OCI-LY1 (cell line): ENCODE data around the gene CPD.

Experiments used
- H2AFZ ChIP-seq: fragments of 200-600 bp; sonication (generic), shearing (Covaris generic); 2 replicates; pipeline ENCODE4 v1.6.0; 2014; ENCODE audit warnings: antibody characterized with exemption, mild to moderate bottlenecking, low read length
- H3F3A ChIP-seq: fragments of 200-600 bp; sonication (generic), shearing (Covaris generic); 2 replicates; pipeline ENCODE4 v1.6.0; 2014; ENCODE audit warnings: mild to moderate bottlenecking, antibody characterized with exemption, low read length, moderate library complexity; ENCODE audit not compliant: insufficient read depth
- H3K27ac ChIP-seq: fragments of 200-600 bp; sonication (generic); 2 replicates; pipeline ENCODE4 v1.5.1; 2014; ENCODE audit warnings: low read length, mixed run types, mild to moderate bottlenecking, low read depth; ENCODE audit not compliant: poor library complexity, severe bottlenecking
- H3K27me3 ChIP-seq: fragments of 200-600 bp; sonication (generic); 2 replicates; pipeline ENCODE4 v1.6.0; 2014; ENCODE audit warnings: antibody characterized with exemption, mild to moderate bottlenecking, low read length, moderate library complexity; ENCODE audit not compliant: insufficient read depth
- H3K36me3 ChIP-seq: fragments of 200-600 bp; sonication (generic); 2 replicates; pipeline ENCODE4 v1.6.1; 2014; ENCODE audit warnings: mild to moderate bottlenecking, antibody characterized with exemption, low read length, moderate library complexity, mixed read lengths; ENCODE audit not compliant: insufficient read depth
- H3K4me1 ChIP-seq: fragments of 200-600 bp; sonication (generic); 2 replicates; pipeline ENCODE4 v1.5.1; 2014; ENCODE audit warnings: mild to moderate bottlenecking, low read length, moderate library complexity; ENCODE audit not compliant: insufficient read depth, severe bottlenecking
- H3K4me2 ChIP-seq: fragments of 200-600 bp; sonication (generic), shearing (Covaris generic); 2 replicates; pipeline ENCODE4 v1.6.1; 2014; ENCODE audit warnings: low read length
- H3K4me3 ChIP-seq: fragments of 200-600 bp; sonication (generic); 2 replicates; pipeline ENCODE4 v1.5.1; 2014; ENCODE audit warnings: low read length, low read depth, mild to moderate bottlenecking, mixed read lengths; ENCODE audit not compliant: poor library complexity, severe bottlenecking
- H3K79me2 ChIP-seq: fragments of 200-600 bp; shearing (Covaris generic); 2 replicates; pipeline ENCODE4 v1.6.1; 2016; ENCODE audit warnings: mixed run types, low read length, mixed read lengths; ENCODE audit not compliant: insufficient read depth
- H3K9ac ChIP-seq: fragments of 200-600 bp; sonication (generic), shearing (Covaris generic); 2 replicates; pipeline ENCODE4 v1.6.1; 2014; ENCODE audit warnings: mild to moderate bottlenecking, low read length, mixed read lengths
- H3K9me2 ChIP-seq: fragments of 200-600 bp; sonication (generic), shearing (Covaris generic); 2 replicates; pipeline ENCODE4 v1.6.1; 2014; ENCODE audit warnings: low read depth, mild to moderate bottlenecking, low read length, mixed read lengths
- H3K9me3 ChIP-seq: fragments of 200-600 bp; shearing (Covaris generic); 2 replicates; pipeline ENCODE4 v1.6.1; 2014; ENCODE audit warnings: low read length, mixed read lengths
- H4K20me1 ChIP-seq: fragments of 200-600 bp; sonication (generic), shearing (Covaris generic); 2 replicates; pipeline ENCODE4 v1.6.0; 2016; ENCODE audit warnings: mild to moderate bottlenecking, low read length; ENCODE audit not compliant: insufficient read depth
- CTCF ChIP-seq: fragments of 200-600 bp; sonication (generic), shearing (Covaris generic); IDR thresholded peaks from 2 replicates; pipeline ENCODE4 v1.5.1; 2017; ENCODE audit warnings: mild to moderate bottlenecking, antibody characterized with exemption, low read length, moderate library complexity, mixed read lengths
- EZH2 ChIP-seq: fragments of 200-600 bp; sonication (generic), shearing (Covaris generic); IDR thresholded peaks from 2 replicates; pipeline ENCODE4 v1.8.0; 2017; ENCODE audit warnings: borderline replicate concordance, mixed run types, mild to moderate bottlenecking, antibody characterized with exemption, low read length, moderate library complexity, mixed read lengths

The CPD gene

DNA sequence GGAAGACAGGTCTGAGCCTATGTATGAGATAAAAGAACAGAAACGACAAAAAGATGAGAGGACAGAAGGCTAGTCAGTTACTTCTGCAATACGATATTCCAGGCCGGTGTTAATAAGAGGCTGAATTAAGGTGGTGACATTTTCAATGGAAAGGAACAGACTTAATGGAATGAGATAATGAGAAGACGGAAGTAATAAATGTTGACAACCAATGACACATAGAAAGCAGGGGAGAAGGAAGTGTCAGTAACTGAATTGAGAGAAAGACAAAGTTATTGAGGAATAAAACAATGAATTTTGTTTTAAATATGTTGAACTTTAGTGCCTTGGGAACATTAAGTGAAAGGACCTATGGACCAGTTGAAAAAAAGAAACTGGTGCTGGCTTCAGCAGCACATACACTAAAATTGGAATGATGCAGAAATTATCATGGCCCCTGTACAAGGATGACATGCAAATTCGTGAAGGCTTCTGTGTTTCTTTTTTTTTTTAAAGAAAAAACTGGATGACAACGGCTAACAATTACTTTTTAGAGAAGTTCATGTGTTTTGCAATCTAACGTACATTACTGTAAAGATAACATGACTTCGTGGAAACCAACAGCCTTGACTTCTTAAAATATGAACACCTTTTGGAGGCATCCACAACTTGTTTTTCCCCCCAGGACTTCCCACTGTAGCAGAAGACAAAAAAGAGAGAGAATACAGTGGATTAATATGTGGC is 18.5 kb upstream of the CPD start:
- Histone ChIP-seq H3K36me3 (no peaks in the 10 kb centered on the region; the same call in 1 of the 2 replicates), H3K9ac (no peak overlapping the region), H3K9me2 (no peaks in the 10 kb centered on the region), H3K4me2 (no peak overlapping the region), H3K9me3 (peaks cover 8% of the 10 kb centered on the region), H3K27ac (no peak overlapping the region), H3F3A (no peaks in the 10 kb centered on the region), H3K4me3 (no peak overlapping the region), H3K4me1 (peaks cover 7% of the 10 kb centered on the region), H2AFZ (no peak overlapping the region), H4K20me1 (no peaks in the 10 kb centered on the region), H3K79me2 (no peaks in the 10 kb centered on the region), H3K27me3 (no peaks in the 10 kb centered on the region)
- TF ChIP-seq EZH2 (no peak), CTCF (no peak)

GRCh38 chr17:30361766-30362279 is 16.9 kb upstream of the CPD start:
- no peak overlapping the region for H3K4me2 ChIP-seq
- H3K36me3 ChIP-seq, result no peaks in the 10 kb centered on the region; the same call in 1 of the 2 replicates
- no peaks in the 10 kb centered on the region for H3K79me2 ChIP-seq
- H3K27ac ChIP-seq, result no peak overlapping the region
- no peaks in the 10 kb centered on the region for H4K20me1 ChIP-seq
- H3K9ac ChIP-seq, result no peak overlapping the region
- no peaks in the 10 kb centered on the region for H3K9me2 ChIP-seq
- H3K9me3 ChIP-seq, result peaks cover 8% of the 10 kb centered on the region
- peaks cover 7% of the 10 kb centered on the region for H3K4me1 ChIP-seq
- no peak overlapping the region for H2AFZ ChIP-seq
- no peak overlapping the region for H3K4me3 ChIP-seq
- H3K27me3 ChIP-seq, result 0 out of 2 replicates have a peak, but pooled peaks cover 3% of the 10 kb centered on the region
- no peaks in the 10 kb centered on the region for H3F3A ChIP-seq
- no peak for TF ChIP-seq CTCF
- no peak for TF ChIP-seq EZH2

- Histone ChIP-seq H3K4me2 (no peak overlapping the region), H3K4me3 (no peak overlapping the region)
These were observed 15.0 kb upstream of the CPD start for GRCh38 chr17:30363715-30364202.

More at GRCh38 chr17:30363715-30364202, 15.0 kb upstream of the CPD start:
- H3K9me3 ChIP-seq, result peaks cover 8% of the 10 kb centered on the region
- no peak overlapping the region for H3K9ac ChIP-seq
- H3K36me3 ChIP-seq, result no peaks in the 10 kb centered on the region; the same call in 1 of the 2 replicates
- no peaks in the 10 kb centered on the region for H3K9me2 ChIP-seq
- H4K20me1 ChIP-seq, result no peaks in the 10 kb centered on the region
- no peak overlapping the region for H2AFZ ChIP-seq
- H3K27ac ChIP-seq, result no peak overlapping the region
- H3K4me1 ChIP-seq, result peaks cover 16% of the 10 kb centered on the region
- no peaks in the 10 kb centered on the region for H3K79me2 ChIP-seq
- H3K27me3 ChIP-seq, result 0 out of 2 replicates have a peak, but pooled peaks cover 3% of the 10 kb centered on the region
- no peak for TF ChIP-seq CTCF
- no peak for TF ChIP-seq EZH2
- no peaks in the 10 kb centered on the region for H3F3A ChIP-seq
